A549 (cell line): ENCODE results near the gene CUL1.

ENCODE experiments used
- BHLHE40 ChIP-seq: IDR thresholded peaks from 2 replicates; pipeline ENCODE4 v1.6.1; 2012; ENCODE audit warnings: low read depth, low read length, inconsistent platforms
- CTCF ChIP-seq: fragments of >200 bp; sonication (Bioruptor Twin); formaldehyde crosslinking; IDR thresholded peaks from 3 replicates; pipeline ENCODE4 v1.5.1; 2016
- EP300 ChIP-seq, 2 experiments: fragments of >200 bp; sonication (Bioruptor Twin); formaldehyde crosslinking; IDR thresholded peaks; 2 replicates in 1 of 2; 3 replicates in 1 of 2; pipeline ENCODE4 v1.6.1; 2016 to 2017
- GATA3 ChIP-seq: IDR thresholded peaks from 2 replicates; pipeline ENCODE4 v1.6.1; 2012; ENCODE audit warnings: borderline replicate concordance
- HDAC2 ChIP-seq: fragments of 200-600 bp; sonication (generic); IDR thresholded peaks from 2 replicates; pipeline ENCODE4 v1.6.1; 2016
- HOXA7 ChIP-seq: fragments of 250-450 bp; sonication (Bioruptor Pico); IDR thresholded peaks from 2 replicates; pipeline ENCODE4 v1.5.0; 2020; ENCODE audit warnings: mild to moderate bottlenecking, moderate library complexity
- KDM1A ChIP-seq: fragments of 200-600 bp; sonication (generic); IDR thresholded peaks from 2 replicates; pipeline ENCODE4 v1.6.1; 2016; ENCODE audit warnings: low read depth, mild to moderate bottlenecking
- MAX ChIP-seq: IDR thresholded peaks from 2 replicates; pipeline ENCODE4 v1.6.1; 2012
- POLR2A ChIP-seq: IDR thresholded peaks from 2 replicates; pipeline ENCODE4 v1.6.1; 2012; ENCODE audit warnings: mild to moderate bottlenecking, low read length
- REST ChIP-seq: fragments of 200-600 bp; sonication (generic); IDR thresholded peaks from 2 replicates; pipeline ENCODE4 v1.6.1; 2016; ENCODE audit warnings: antibody characterized with exemption, mild to moderate bottlenecking, moderate library complexity
- RFX5 ChIP-seq: fragments of 450-650 bp; IDR thresholded peaks from 2 replicates; pipeline ENCODE4 v1.7.1; 2014; ENCODE audit warnings: antibody characterized with exemption, mild to moderate bottlenecking, moderate library complexity
- SMC3 ChIP-seq: fragments of >200 bp; sonication (Bioruptor Twin); formaldehyde crosslinking; IDR thresholded peaks from 3 replicates; pipeline ENCODE4 v1.6.1; 2018; ENCODE audit warnings: inconsistent platforms
- USF2 ChIP-seq: fragments of 450-650 bp; IDR thresholded peaks from 2 replicates; pipeline ENCODE4 v1.6.1; 2014; ENCODE audit warnings: antibody characterized with exemption

- TF ChIP-seq REST (no peak), CTCF (no peak), HOXA7 (no peak), MAX (no peak), GATA3 (no peak), USF2 (no peak), HDAC2 (no peak), KDM1A (no peak), BHLHE40 (no peak), SMC3 (no peak), POLR2A (no peak), RFX5 (no peak), EP300 (IDR thresholded peaks at IDR 0.05) (no peak)
Observed at GRCh38 chr7:148688526-148688925, 10.2 kb upstream of the CUL1 start.
